DOHH2 (cell line): Measurements from ENCODE around the gene SGTA.

Source experiments
- CTCF ChIP-seq: fragments of 200-600 bp; sonication (generic); IDR thresholded peaks from one replicate; pipeline ENCODE4 v1.5.1; 2014; ENCODE audit warnings: antibody characterized with exemption, mild to moderate bottlenecking, low read depth, low read length; ENCODE audit not compliant: poor library complexity, severe bottlenecking
- EZH2phosphoT487 ChIP-seq: fragments of 200-600 bp; sonication (generic); IDR thresholded peaks from 2 replicates; pipeline ENCODE4 v1.6.1; 2017; ENCODE audit warnings: borderline replicate concordance, mild to moderate bottlenecking, antibody characterized with exemption, low read length, moderate library complexity, mixed read lengths

GRCh38 chr19:2827022-2827421 is 43.9 kb upstream of the SGTA start:
- no peak for TF ChIP-seq CTCF
- TF ChIP-seq EZH2phosphoT487: no peak
